NCI-H69 (cell line): ENCODE data around the gene UBALD2.

Source experiments
- DNase-seq: peaks from one replicate; lab custom pipeline; 2025; lab: John Stamatoyannopoulos, UW

UBALD2 gene

DNA sequence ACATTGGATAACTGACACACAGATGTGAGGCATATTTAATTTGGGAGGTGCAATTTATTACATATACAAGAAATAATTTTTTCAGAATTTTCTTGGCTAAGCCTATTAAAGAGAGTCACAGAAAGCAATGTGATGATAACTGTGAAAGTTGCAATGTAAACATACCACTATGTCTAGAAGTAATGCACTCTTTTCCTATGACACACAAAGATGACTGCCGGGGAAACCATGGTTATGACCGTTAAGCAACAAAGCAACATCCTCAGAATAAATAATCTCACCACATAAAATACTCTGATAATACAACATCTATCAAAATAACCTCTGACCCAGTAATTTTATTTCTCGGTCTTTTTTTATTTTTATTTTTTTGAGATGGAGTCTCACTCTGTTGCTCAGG is 53.4 kb downstream of the UBALD2 start:
- DNase-seq: no peak
